Left lobe of liver (tissue), 1 donor: ENCODE measurements around the gene IBTK. TPM values are rescaled to one million over a fixed set of nuclear protein-coding genes. Genes with fewer than 3 reads are reported as not detected.

Experiments
- total RNA-seq: library from RNA; stranded (reverse); gene quantifications from one replicate; pipeline ENCODE4 v1.2.1, GENCODE V29; 2021
- donor health status: DM: no; HTN: yes; CAD: no.

The IBTK gene
- total RNA-seq, 1 donor from 2014 or later = 27.7 TPM

Other genes with a start within 250 kb of the IBTK start
- gene TPBG, start 116.1 kb upstream of the IBTK start, total RNA-seq = 1.0 TPM